ENCODE measurements around the gene TKFC.
A peak's percentile ranks its signal among the peaks of the same experiment; 100 is the strongest.

The TKFC gene

GRCh38 chr11:61332797-61333549, at the start of gene TKFC, which contains the start of gene DDB1:
TSS of gene TKFC (plus strand) at chr11:61333228. CDS start at chr11:61334729, 1,501 bp downstream.
TSS of gene DDB1 (minus strand) at chr11:61333105. CDS start at chr11:61332968, 137 bp downstream.
- peak; percentile 63 for DNase-seq (ENCODE audit: low read depth)

- DNase-seq (ENCODE audit: low read depth), result no peak
These were observed 49.4 kb upstream of the TKFC start for GRCh38 chr11:61283613-61284012.

- no peak for DNase-seq (ENCODE audit: low read depth)
These were observed 45.6 kb upstream of the TKFC start for GRCh38 chr11:61287338-61287977.

- no peak for DNase-seq (ENCODE audit: low read depth)
These were observed 41.9 kb upstream of the TKFC start for GRCh38 chr11:61290905-61291690.

GRCh38 chr11:61292356-61292755, 40.7 kb upstream of the TKFC start:
- DNase-seq (ENCODE audit: low read depth), result no peak

- no peak for DNase-seq (ENCODE audit: low read depth)
These were observed 38.9 kb upstream of the TKFC start for GRCh38 chr11:61293867-61294716.

GRCh38 chr11:61294717-61295595, 38.1 kb upstream of the TKFC start, which contains the start of gene VWCE:
TSS of gene VWCE (minus strand) at chr11:61295316. CDS start at chr11:61295037, 279 bp downstream.
- no peak for DNase-seq (ENCODE audit: low read depth)

- no peak for DNase-seq (ENCODE audit: low read depth)
These were observed 37.5 kb upstream of the TKFC start for GRCh38 chr11:61295596-61295926.

GRCh38 chr11:61297341-61297740, 35.7 kb upstream of the TKFC start:
- no peak for DNase-seq (ENCODE audit: low read depth)

GRCh38 chr11:61297746-61298145, 35.3 kb upstream of the TKFC start:
- peak; percentile 58 for DNase-seq (ENCODE audit: low read depth)

GRCh38 chr11:61298663-61299244, 34.3 kb upstream of the TKFC start:
- DNase-seq (ENCODE audit: low read depth), result no peak

GRCh38 chr11:61302550-61302949, 30.5 kb upstream of the TKFC start:
- no peak for DNase-seq (ENCODE audit: low read depth)

GRCh38 chr11:61303725-61304124, 29.3 kb upstream of the TKFC start:
- no peak for DNase-seq (ENCODE audit: low read depth)

GRCh38 chr11:61305417-61305816, 27.6 kb upstream of the TKFC start:
- no peak for DNase-seq (ENCODE audit: low read depth)

GRCh38 chr11:61306221-61306620, 26.8 kb upstream of the TKFC start:
- DNase-seq (ENCODE audit: low read depth), result no peak

- no peak for DNase-seq (ENCODE audit: low read depth)
These were observed 25.7 kb upstream of the TKFC start for GRCh38 chr11:61307354-61307753.

GRCh38 chr11:61309141-61309540, 23.9 kb upstream of the TKFC start:
- DNase-seq (ENCODE audit: low read depth), result no peak

- DNase-seq (ENCODE audit: low read depth), result no peak
These were observed 23.3 kb upstream of the TKFC start for GRCh38 chr11:61309739-61310138.

- no peak for DNase-seq (ENCODE audit: low read depth)
These were observed 22.3 kb upstream of the TKFC start for GRCh38 chr11:61310749-61311148.

GRCh38 chr11:61315260-61315659, 17.8 kb upstream of the TKFC start:
- DNase-seq (ENCODE audit: low read depth), result no peak
